Activated naive CD4-positive, alpha-beta T cell treated with Interleukin-2 at 50 U/mL for 16 hours (primary cell): Measurements from ENCODE around the gene TRPM8.
"Not testable (repeated sequence)": the region's sequence is repeated elsewhere in the genome, so short reads cannot be mapped to it uniquely, and the experiment has no call there.

ENCODE experiments used
- DNase-seq: peaks from one replicate; pipeline ENCODE4 v3.0.0-alpha.2; 2020

The TRPM8 gene

GRCh38 chr2:233917116-233917515 is at the start of gene TRPM8:
Gene TRPM8 (plus strand): TSS chr2:233917373. CDS start chr2:233926538, 9,165 bp downstream.
- no peak for DNase-seq

- DNase-seq = peak; percentile 56
Measured at GRCh38 chr2:233867993-233868532, 49.1 kb upstream of the TRPM8 start, which contains the start of gene MSL3B. Gene MSL3B (minus strand): TSS chr2:233868386.

GRCh38 chr2:233871432-233871831 is 45.7 kb upstream of the TRPM8 start:
- no peak for DNase-seq

GRCh38 chr2:233872125-233872524 is 45.0 kb upstream of the TRPM8 start:
- DNase-seq = not testable (repeated sequence)

- no peak for DNase-seq
Measured at GRCh38 chr2:233882353-233882752, 34.8 kb upstream of the TRPM8 start.

GRCh38 chr2:233892793-233893192 is 24.4 kb upstream of the TRPM8 start:
- no peak for DNase-seq

GRCh38 chr2:233896253-233896652 is 20.9 kb upstream of the TRPM8 start:
- DNase-seq = not testable (repeated sequence)

GRCh38 chr2:233901367-233901766 is 15.8 kb upstream of the TRPM8 start:
- no peak for DNase-seq

- no peak for DNase-seq
Measured at GRCh38 chr2:233901884-233902283, 15.3 kb upstream of the TRPM8 start.

- DNase-seq = no peak
Measured at GRCh38 chr2:233905945-233906344, 11.2 kb upstream of the TRPM8 start.

GRCh38 chr2:233907627-233908026 is 9.5 kb upstream of the TRPM8 start:
- DNase-seq = no peak

- DNase-seq = peak; percentile 5
Measured at GRCh38 chr2:233912691-233913423, 4.3 kb upstream of the TRPM8 start.

- DNase-seq = no peak
Measured at GRCh38 chr2:233915128-233915527, 2.0 kb upstream of the TRPM8 start.

GRCh38 chr2:233919319-233919718 is 2.1 kb downstream of the TRPM8 start:
- no peak for DNase-seq

- no peak for DNase-seq
Measured at GRCh38 chr2:233919938-233920337, 2.8 kb downstream of the TRPM8 start.

- DNase-seq = no peak
Measured at GRCh38 chr2:233922471-233922870, 5.3 kb downstream of the TRPM8 start.

GRCh38 chr2:233925402-233925801 is 8.2 kb downstream of the TRPM8 start:
- no peak for DNase-seq

- no peak for DNase-seq
Measured at GRCh38 chr2:233926806-233927205, 9.6 kb downstream of the TRPM8 start.

GRCh38 chr2:233928594-233929351 is 11.6 kb downstream of the TRPM8 start:
- no peak for DNase-seq

GRCh38 chr2:233929352-233930022 is 12.3 kb downstream of the TRPM8 start:
- DNase-seq = no peak

GRCh38 chr2:233934524-233934923 is 17.4 kb downstream of the TRPM8 start:
- DNase-seq = no peak

- DNase-seq = no peak
Measured at GRCh38 chr2:233935426-233935825, 18.3 kb downstream of the TRPM8 start.

GRCh38 chr2:233936089-233936488 is 18.9 kb downstream of the TRPM8 start:
- no peak for DNase-seq
